ENCODE results near the gene HOXC10. TPM values are rescaled to one million over a fixed set of nuclear protein-coding genes. Genes with fewer than 3 reads are reported as not detected.

HOXC10 gene
- total and polyA plus RNA-seq, 12 donors: 0.34 to 4.5 (median 1.5) TPM; not detected in 3

DNA sequence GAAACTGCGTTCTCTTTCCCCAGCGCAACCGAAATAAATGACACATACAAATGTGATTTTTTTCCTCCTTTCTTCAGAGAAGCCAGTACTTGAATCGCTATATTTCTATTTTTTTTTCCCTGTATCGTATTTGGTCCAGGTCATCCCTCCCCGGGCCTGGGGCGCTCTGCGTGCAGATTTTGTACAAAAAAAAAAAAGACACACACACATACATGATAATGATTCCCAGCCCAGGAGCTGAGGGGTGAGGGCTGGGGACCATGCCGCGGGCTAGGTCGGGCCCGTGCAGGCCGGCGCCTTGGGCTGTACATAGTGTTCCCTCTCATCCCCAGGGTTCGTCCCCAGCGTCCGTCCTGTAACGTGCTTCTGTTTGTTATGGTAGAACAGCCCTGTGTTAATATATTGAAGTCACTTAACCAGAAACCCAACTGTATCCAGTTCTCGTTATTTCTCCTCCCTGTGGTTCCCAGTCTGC, 18.0 kb downstream of the HOXC10 start:
- peak overlapping the region in 1 of 5 donors; percentile 17 for H3K27ac ChIP-seq
- peaks cover 14 to 22% of the 10 kb centered on the region in 2 donors for H3K4me1 ChIP-seq (replicated peaks in 1 of 2)
- peaks cover 3% of the 10 kb centered on the region for H3K27me3 ChIP-seq
- no peaks in the 10 kb centered on the region for H3K36me3 ChIP-seq (replicated peaks in 1 of 2)
- intact Hi-C loops (cut with DNase I): loop anchor here in 1 of 2 donors (5.0 kb wide), 1 partner anchor 204 kb away; no protein-coding TSS in a partner anchor
- H3K9me3 ChIP-seq (replicated peaks in 1 of 3): no peaks in the 10 kb centered on the region
- no peak for DNase-seq
- H3K4me3 ChIP-seq: no peak overlapping the region
- 72 to 77% (median 73%) methylated on average over 19 of the region's 19 CpGs for WGBS, 4 donors
- TF ChIP-seq, protein P1, sequence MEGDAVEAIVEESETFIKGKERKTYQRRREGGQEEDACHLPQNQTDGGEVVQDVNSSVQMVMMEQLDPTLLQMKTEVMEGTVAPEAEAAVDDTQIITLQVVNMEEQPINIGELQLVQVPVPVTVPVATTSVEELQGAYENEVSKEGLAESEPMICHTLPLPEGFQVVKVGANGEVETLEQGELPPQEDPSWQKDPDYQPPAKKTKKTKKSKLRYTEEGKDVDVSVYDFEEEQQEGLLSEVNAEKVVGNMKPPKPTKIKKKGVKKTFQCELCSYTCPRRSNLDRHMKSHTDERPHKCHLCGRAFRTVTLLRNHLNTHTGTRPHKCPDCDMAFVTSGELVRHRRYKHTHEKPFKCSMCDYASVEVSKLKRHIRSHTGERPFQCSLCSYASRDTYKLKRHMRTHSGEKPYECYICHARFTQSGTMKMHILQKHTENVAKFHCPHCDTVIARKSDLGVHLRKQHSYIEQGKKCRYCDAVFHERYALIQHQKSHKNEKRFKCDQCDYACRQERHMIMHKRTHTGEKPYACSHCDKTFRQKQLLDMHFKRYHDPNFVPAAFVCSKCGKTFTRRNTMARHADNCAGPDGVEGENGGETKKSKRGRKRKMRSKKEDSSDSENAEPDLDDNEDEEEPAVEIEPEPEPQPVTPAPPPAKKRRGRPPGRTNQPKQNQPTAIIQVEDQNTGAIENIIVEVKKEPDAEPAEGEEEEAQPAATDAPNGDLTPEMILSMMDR (IDR thresholded peaks at IDR 0.05): no peak
- no peak for TF ChIP-seq POLR2A (IDR thresholded peaks at IDR 0.05)

GRCh38 chr12:54003625-54004024, 18.7 kb downstream of the HOXC10 start:
- intact Hi-C loops (cut with DNase I): loop anchor here in 1 of 2 donors (5.0 kb wide), 1 partner anchor 204 kb away; no protein-coding TSS in a partner anchor
- DNase-seq: no peak
- 52 to 64% (median 58%) methylated on average over 3 of the region's 3 CpGs for WGBS, 4 donors
- peak overlapping the region in 1 of 5 donors; percentile 17 for H3K27ac ChIP-seq
- H3K36me3 ChIP-seq (replicated peaks in 1 of 2): no peaks in the 10 kb centered on the region
- H3K4me3 ChIP-seq: no peak overlapping the region
- TF ChIP-seq POLR2A (IDR thresholded peaks at IDR 0.05): no peak
- TF ChIP-seq, protein P1 (IDR thresholded peaks at IDR 0.05): no peak
- H3K4me1 ChIP-seq (replicated peaks in 1 of 2): peaks cover 14 to 22% of the 10 kb centered on the region in 2 donors
- peaks cover 3% of the 10 kb centered on the region for H3K27me3 ChIP-seq
- H3K9me3 ChIP-seq (replicated peaks in 1 of 3): no peaks in the 10 kb centered on the region

DNA sequence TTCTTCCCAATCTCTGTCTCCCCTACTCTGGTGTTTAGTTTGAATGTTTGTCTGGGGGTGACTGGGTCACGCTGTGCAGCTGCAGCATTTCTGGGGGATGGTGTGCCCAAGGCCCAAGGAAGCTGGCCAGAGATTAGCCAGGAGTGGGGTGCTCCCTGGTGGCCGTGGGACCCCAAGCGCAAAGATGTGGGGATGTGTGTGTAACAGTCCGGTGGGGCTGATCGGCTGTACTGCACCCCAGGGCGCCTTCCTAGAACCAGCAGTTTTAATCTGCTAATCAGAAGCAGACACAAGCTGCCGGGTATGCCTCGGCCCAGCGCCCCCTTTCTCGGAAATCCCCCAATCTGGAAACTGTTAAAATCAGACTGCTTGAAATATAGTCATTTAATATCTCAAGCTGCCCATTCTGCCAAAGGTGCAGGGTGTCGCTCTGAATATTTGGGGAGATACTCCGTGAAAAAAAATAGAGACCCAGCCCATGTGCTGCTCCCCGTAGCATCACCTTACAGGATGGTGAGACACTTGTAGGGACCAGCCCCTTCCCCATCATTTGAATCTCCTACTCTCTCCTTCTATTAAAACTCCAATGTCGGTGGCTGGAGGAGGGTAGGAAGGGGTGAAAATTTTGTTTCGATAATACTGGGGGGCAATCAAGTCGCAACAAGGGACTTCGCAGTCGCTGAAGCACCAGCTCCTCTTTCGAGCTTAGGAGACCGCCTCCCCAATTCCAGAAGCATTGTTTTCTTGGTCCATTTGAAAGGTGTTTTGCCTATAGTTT, 19.3 kb downstream of the HOXC10 start:
- TF ChIP-seq POLR2A (IDR thresholded peaks at IDR 0.05): no peak
- TF ChIP-seq, protein P1 (IDR thresholded peaks at IDR 0.05): no peak
- Histone ChIP-seq H3K4me1 (replicated peaks in 1 of 2) (peaks cover 18% of the 10 kb centered on the region in 2 donors), H3K36me3 (replicated peaks in 1 of 2) (no peaks in the 10 kb centered on the region), H3K4me3 (no peak overlapping the region), H3K27ac (peak overlapping the region in 2 of 5 donors; percentile 71 to 75), H3K27me3 (peaks cover 3% of the 10 kb centered on the region), H3K9me3 (replicated peaks in 1 of 3) (no peaks in the 10 kb centered on the region)
- no peak for DNase-seq
- WGBS, 4 donors: 55 to 70% (median 55%) methylated on average over 20 of the region's 20 CpGs
- intact Hi-C loops (cut with DNase I): loop anchor here in 1 of 2 donors (5.0 kb wide), 1 partner anchor 203 kb away; no protein-coding TSS in a partner anchor

GRCh38 chr12:54004841-54005530, 20.0 kb downstream of the HOXC10 start:
- intact Hi-C loops (cut with DNase I): loop anchor here in 1 of 2 donors (5.0 kb wide), 2 partner anchors 192 to 202 kb away; no protein-coding TSS in a partner anchor
- TF ChIP-seq, protein P1 (IDR thresholded peaks at IDR 0.05): no peak
- no peak for TF ChIP-seq POLR2A (IDR thresholded peaks at IDR 0.05)
- Histone ChIP-seq H3K4me3 (peak overlapping the region in 1 of 4 donors; percentile 13), H3K27me3 (peaks cover 3% of the 10 kb centered on the region), H3K4me1 (replicated peaks in 1 of 2) (peaks cover 11 to 16% of the 10 kb centered on the region in 2 donors), H3K27ac (peak overlapping the region in 3 of 5 donors; percentile 59 to 75 (median 71)), H3K36me3 (replicated peaks in 1 of 2) (no peaks in the 10 kb centered on the region), H3K9me3 (replicated peaks in 1 of 3) (no peaks in the 10 kb centered on the region)
- no peak for DNase-seq
- 32 to 40% (median 34%) methylated on average over 31 of the region's 31 CpGs for WGBS, 4 donors

All from adrenal gland (tissue), 12 donors.